ENCODE results near the gene TMX4.
A peak's percentile ranks its signal among the peaks of the same experiment; 100 is the strongest.
"Not testable (repeated sequence)": the region's sequence is repeated elsewhere in the genome, so short reads cannot be mapped to it uniquely, and the experiment has no call there.

The TMX4 gene

DNA sequence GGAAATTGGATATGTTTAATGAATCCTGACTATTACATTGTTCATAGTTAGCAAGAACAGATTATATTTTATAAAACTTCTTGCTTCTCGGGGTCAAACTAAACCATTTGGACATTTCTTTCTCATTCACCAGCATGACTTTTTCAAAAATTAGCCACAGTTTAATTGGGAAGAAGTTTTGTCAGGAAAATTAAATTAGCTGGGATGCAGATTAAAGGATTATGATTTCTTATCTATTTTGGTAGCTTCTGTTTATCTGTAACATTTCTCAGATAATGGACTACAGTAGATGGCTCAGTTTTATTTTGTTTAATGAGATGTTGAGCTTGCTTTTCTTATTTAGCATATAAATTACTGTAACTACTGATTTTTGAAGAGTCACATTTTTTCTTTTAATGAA is 26.4 kb upstream of the TMX4 start:
- no peaks in the 10 kb centered on the region for H3K36me3 ChIP-seq (ENCODE audit: control insufficient read depth, insufficient read depth, low read length)
- no peaks in the 10 kb centered on the region for H3K27me3 ChIP-seq (ENCODE audit: control insufficient read depth, insufficient read depth, low read length)
- no peak overlapping the region for H3K4me3 ChIP-seq (ENCODE audit: low read depth, low read length)
- no peak overlapping the region for H3K27ac ChIP-seq (ENCODE audit: low read depth, low read length)
- H3K4me1 ChIP-seq (ENCODE audit: control insufficient read depth, insufficient read depth, low read length): no peaks in the 10 kb centered on the region
- H3K9ac ChIP-seq (ENCODE audit: low read depth, low read length): no peak overlapping the region
- H3K9me3 ChIP-seq (ENCODE audit: control insufficient read depth, insufficient read depth, low read length): no peaks in the 10 kb centered on the region

- Histone ChIP-seq H3K4me3 (ENCODE audit: low read depth, low read length) (no peak overlapping the region), H3K27ac (ENCODE audit: low read depth, low read length) (no peak overlapping the region), H3K4me1 (ENCODE audit: control insufficient read depth, insufficient read depth, low read length) (no peaks in the 10 kb centered on the region), H3K9me3 (ENCODE audit: control insufficient read depth, insufficient read depth, low read length) (no peaks in the 10 kb centered on the region), H3K27me3 (ENCODE audit: control insufficient read depth, insufficient read depth, low read length) (no peaks in the 10 kb centered on the region), H3K36me3 (ENCODE audit: control insufficient read depth, insufficient read depth, low read length) (no peaks in the 10 kb centered on the region), H3K9ac (ENCODE audit: low read depth, low read length) (no peak overlapping the region)
Observed at GRCh38 chr20:8043687-8044282, 24.2 kb upstream of the TMX4 start.

- no peaks in the 10 kb centered on the region for H3K9me3 ChIP-seq (ENCODE audit: control insufficient read depth, insufficient read depth, low read length)
- no peaks in the 10 kb centered on the region for H3K27me3 ChIP-seq (ENCODE audit: control insufficient read depth, insufficient read depth, low read length)
- H3K9ac ChIP-seq (ENCODE audit: low read depth, low read length): no peak overlapping the region
Observed at GRCh38 chr20:8039042-8039441, 19.5 kb upstream of the TMX4 start.

DNA sequence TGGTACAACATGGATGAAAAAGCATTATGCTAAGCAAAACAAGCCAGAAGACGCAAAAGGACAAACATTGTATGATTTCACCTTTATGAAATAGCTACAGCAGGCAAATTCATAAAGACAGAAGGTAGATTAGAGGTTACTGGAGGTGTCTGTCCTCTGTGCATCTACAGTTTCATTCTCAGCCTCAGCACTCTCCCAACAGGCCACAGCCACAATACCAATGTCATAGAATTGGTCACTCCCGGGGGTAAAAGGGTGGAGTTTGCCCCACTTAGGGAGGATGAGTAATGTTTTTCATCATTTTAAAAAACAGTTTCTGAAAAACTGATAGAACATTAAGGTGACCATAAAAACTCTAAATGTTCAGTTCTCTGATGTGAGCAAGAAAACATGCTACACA is 17.2 kb upstream of the TMX4 start:
- no peaks in the 10 kb centered on the region for H3K27me3 ChIP-seq (ENCODE audit: control insufficient read depth, insufficient read depth, low read length)
- H3K36me3 ChIP-seq (ENCODE audit: control insufficient read depth, insufficient read depth, low read length): no peaks in the 10 kb centered on the region
- H3K4me1 ChIP-seq (ENCODE audit: control insufficient read depth, insufficient read depth, low read length): no peaks in the 10 kb centered on the region
- H3K27ac ChIP-seq (ENCODE audit: low read depth, low read length): no peak overlapping the region
- H3K9ac ChIP-seq (ENCODE audit: low read depth, low read length): no peak overlapping the region
- H3K4me3 ChIP-seq (ENCODE audit: low read depth, low read length): no peak overlapping the region
- no peaks in the 10 kb centered on the region for H3K9me3 ChIP-seq (ENCODE audit: control insufficient read depth, insufficient read depth, low read length)

More at GRCh38 chr20:8039042-8039441, 19.5 kb upstream of the TMX4 start:
- Histone ChIP-seq H3K4me3 (ENCODE audit: low read depth, low read length) (no peak overlapping the region), H3K27ac (ENCODE audit: low read depth, low read length) (no peak overlapping the region), H3K36me3 (ENCODE audit: control insufficient read depth, insufficient read depth, low read length) (no peaks in the 10 kb centered on the region), H3K4me1 (ENCODE audit: control insufficient read depth, insufficient read depth, low read length) (no peaks in the 10 kb centered on the region)

DNA sequence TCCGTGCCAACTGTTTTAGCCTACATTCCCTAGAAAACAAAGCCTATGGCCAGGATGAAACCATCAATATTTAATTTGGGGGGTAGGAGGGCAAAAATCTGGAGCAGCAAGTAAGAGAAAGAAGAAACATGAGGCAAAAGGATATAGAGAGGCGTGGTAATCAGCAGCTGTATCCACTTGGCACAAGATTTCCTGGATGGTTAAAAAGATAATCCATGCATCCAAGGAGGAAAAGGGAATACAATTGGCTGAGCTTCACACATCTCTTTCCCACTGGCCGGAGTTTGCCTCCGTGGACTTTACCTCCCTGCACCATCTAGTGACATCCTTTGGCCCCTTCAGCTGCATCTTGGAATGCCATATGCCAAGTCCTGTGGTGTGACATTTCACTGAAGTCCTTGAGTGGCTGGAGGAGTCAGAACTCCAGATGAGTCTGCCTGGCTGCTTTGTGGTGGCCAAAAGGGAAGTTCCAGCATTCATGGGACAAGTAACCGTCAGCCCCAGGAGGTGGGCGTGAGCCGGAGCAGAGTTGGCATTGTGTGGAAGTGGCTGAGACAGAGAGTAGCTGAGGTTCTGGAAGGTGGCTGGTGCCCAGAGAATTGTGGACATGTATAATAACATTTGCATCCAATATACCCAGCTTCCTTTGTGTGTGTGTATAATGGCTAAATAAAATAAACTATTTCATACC is 13.7 kb upstream of the TMX4 start:
- Histone ChIP-seq H3K36me3 (ENCODE audit: control insufficient read depth, insufficient read depth, low read length) (no peaks in the 10 kb centered on the region), H3K9me3 (ENCODE audit: control insufficient read depth, insufficient read depth, low read length) (no peaks in the 10 kb centered on the region)

DNA sequence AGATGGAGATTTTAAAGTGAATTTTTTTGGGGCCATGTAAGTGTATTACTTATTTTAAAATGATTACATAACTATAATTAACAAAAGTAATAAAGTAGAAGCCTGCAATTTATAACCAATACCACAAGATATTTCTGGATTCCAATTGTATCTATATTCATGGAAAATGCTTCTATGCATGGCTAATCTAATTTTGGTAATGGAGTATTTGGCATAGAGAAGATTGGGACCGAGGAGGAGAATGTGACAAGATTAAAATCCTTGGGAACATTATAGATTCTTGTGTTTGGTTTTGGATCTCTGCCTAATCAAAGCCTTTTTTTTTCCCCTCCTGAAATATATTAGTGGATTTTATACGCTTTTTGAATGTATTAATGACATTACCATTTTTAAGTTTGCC is 12.9 kb upstream of the TMX4 start:
- Histone ChIP-seq H3K27ac (ENCODE audit: low read depth, low read length) (no peak overlapping the region), H3K4me1 (ENCODE audit: control insufficient read depth, insufficient read depth, low read length) (no peaks in the 10 kb centered on the region), H3K9me3 (ENCODE audit: control insufficient read depth, insufficient read depth, low read length) (no peaks in the 10 kb centered on the region), H3K4me3 (ENCODE audit: low read depth, low read length) (no peak overlapping the region), H3K9ac (ENCODE audit: low read depth, low read length) (no peak overlapping the region), H3K36me3 (ENCODE audit: control insufficient read depth, insufficient read depth, low read length) (no peaks in the 10 kb centered on the region), H3K27me3 (ENCODE audit: control insufficient read depth, insufficient read depth, low read length) (no peaks in the 10 kb centered on the region)

More for the DNA sequence above, 13.7 kb upstream of the TMX4 start:
- no peaks in the 10 kb centered on the region for H3K4me1 ChIP-seq (ENCODE audit: control insufficient read depth, insufficient read depth, low read length)
- H3K27me3 ChIP-seq (ENCODE audit: control insufficient read depth, insufficient read depth, low read length): no peaks in the 10 kb centered on the region
- no peak overlapping the region for H3K4me3 ChIP-seq (ENCODE audit: low read depth, low read length)
- H3K27ac ChIP-seq (ENCODE audit: low read depth, low read length): no peak overlapping the region
- H3K9ac ChIP-seq (ENCODE audit: low read depth, low read length): no peak overlapping the region

DNA sequence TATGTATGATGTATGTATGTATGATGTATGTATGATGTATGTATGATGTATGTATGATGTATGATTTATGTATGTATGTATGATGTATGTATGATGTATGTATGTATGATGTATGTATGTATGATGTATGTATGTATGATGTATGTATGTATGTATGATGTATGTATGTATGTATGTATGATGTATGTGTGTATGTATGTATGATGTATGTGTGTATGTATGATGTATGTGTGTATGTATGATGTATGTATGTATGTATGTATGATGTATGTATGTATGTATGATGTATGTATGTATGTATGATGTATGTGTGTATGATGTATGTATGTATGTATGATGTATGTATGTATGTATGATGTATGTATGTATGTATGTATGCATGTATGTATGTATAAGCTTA is 12.0 kb upstream of the TMX4 start:
- not testable (repeated sequence) for H3K4me3 ChIP-seq (ENCODE audit: low read depth, low read length); H3K27ac ChIP-seq (ENCODE audit: low read depth, low read length)

GRCh38 chr20:8021541-8022269 is 2.1 kb upstream of the TMX4 start:
- peaks cover 5% of the 10 kb centered on the region; the same call in 1 of the 2 replicates for H3K4me1 ChIP-seq (ENCODE audit: control insufficient read depth, insufficient read depth, low read length)

More for the DNA sequence above, 12.0 kb upstream of the TMX4 start:
- not testable (repeated sequence) for H3K27me3 ChIP-seq (ENCODE audit: control insufficient read depth, insufficient read depth, low read length); H3K9me3 ChIP-seq (ENCODE audit: control insufficient read depth, insufficient read depth, low read length); H3K4me1 ChIP-seq (ENCODE audit: control insufficient read depth, insufficient read depth, low read length); H3K36me3 ChIP-seq (ENCODE audit: control insufficient read depth, insufficient read depth, low read length); H3K9ac ChIP-seq (ENCODE audit: low read depth, low read length)

GRCh38 chr20:8020314-8021079 is 936 bp upstream of the TMX4 start:
- peak overlapping the region; percentile 86 for H3K4me3 ChIP-seq (ENCODE audit: low read depth, low read length)
- no peak overlapping the region for H3K9ac ChIP-seq (ENCODE audit: low read depth, low read length)
- H3K27ac ChIP-seq (ENCODE audit: low read depth, low read length): no peak overlapping the region
- no peaks in the 10 kb centered on the region for H3K9me3 ChIP-seq (ENCODE audit: control insufficient read depth, insufficient read depth, low read length)
- H3K4me1 ChIP-seq (ENCODE audit: control insufficient read depth, insufficient read depth, low read length): peaks cover 5% of the 10 kb centered on the region; the same call in 1 of the 2 replicates
- H3K36me3 ChIP-seq (ENCODE audit: control insufficient read depth, insufficient read depth, low read length): no peaks in the 10 kb centered on the region
- no peaks in the 10 kb centered on the region for H3K27me3 ChIP-seq (ENCODE audit: control insufficient read depth, insufficient read depth, low read length)

More at GRCh38 chr20:8021541-8022269, 2.1 kb upstream of the TMX4 start:
- H3K27ac ChIP-seq (ENCODE audit: low read depth, low read length): no peak overlapping the region
- H3K9me3 ChIP-seq (ENCODE audit: control insufficient read depth, insufficient read depth, low read length): no peaks in the 10 kb centered on the region
- no peak overlapping the region for H3K9ac ChIP-seq (ENCODE audit: low read depth, low read length)
- H3K27me3 ChIP-seq (ENCODE audit: control insufficient read depth, insufficient read depth, low read length): no peaks in the 10 kb centered on the region
- no peaks in the 10 kb centered on the region for H3K36me3 ChIP-seq (ENCODE audit: control insufficient read depth, insufficient read depth, low read length)
- no peak overlapping the region for H3K4me3 ChIP-seq (ENCODE audit: low read depth, low read length)

- H3K27me3 ChIP-seq (ENCODE audit: control insufficient read depth, insufficient read depth, low read length): no peaks in the 10 kb centered on the region
- H3K27ac ChIP-seq (ENCODE audit: low read depth, low read length): no peak overlapping the region
- H3K9me3 ChIP-seq (ENCODE audit: control insufficient read depth, insufficient read depth, low read length): no peaks in the 10 kb centered on the region
- 0 out of 2 replicates have a peak overlapping the region, but pooled peaks have one; percentile 4 for H3K9ac ChIP-seq (ENCODE audit: low read depth, low read length)
- H3K4me1 ChIP-seq (ENCODE audit: control insufficient read depth, insufficient read depth, low read length): peaks cover 5% of the 10 kb centered on the region; the same call in 1 of the 2 replicates
- H3K36me3 ChIP-seq (ENCODE audit: control insufficient read depth, insufficient read depth, low read length): no peaks in the 10 kb centered on the region
- peak overlapping the region; percentile 86 for H3K4me3 ChIP-seq (ENCODE audit: low read depth, low read length)
Observed at GRCh38 chr20:8019998-8020247, 362 bp upstream of the TMX4 start.

DNA sequence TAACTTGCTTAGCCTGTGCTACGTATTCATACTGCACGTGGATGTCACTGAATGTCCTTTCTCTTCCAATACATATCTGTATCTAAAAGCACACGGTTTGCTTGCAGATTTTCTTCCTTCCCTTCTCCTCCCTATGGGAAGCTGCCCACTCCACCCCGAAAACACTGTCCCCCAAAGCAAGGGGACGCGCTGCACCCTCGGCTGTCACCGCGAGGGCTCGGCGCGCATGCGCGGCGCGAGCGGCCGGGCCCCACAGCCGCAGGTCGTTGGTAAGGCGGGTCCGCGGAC is 659 bp downstream of the TMX4 start:
- no peaks in the 10 kb centered on the region for H3K27me3 ChIP-seq (ENCODE audit: control insufficient read depth, insufficient read depth, low read length)
- peaks cover 5% of the 10 kb centered on the region; the same call in 1 of the 2 replicates for H3K4me1 ChIP-seq (ENCODE audit: control insufficient read depth, insufficient read depth, low read length)

More for the DNA sequence above, 659 bp downstream of the TMX4 start:
- H3K36me3 ChIP-seq (ENCODE audit: control insufficient read depth, insufficient read depth, low read length): no peaks in the 10 kb centered on the region
- peak overlapping the region; percentile 86 for H3K4me3 ChIP-seq (ENCODE audit: low read depth, low read length)
- H3K9me3 ChIP-seq (ENCODE audit: control insufficient read depth, insufficient read depth, low read length): no peaks in the 10 kb centered on the region
- H3K9ac ChIP-seq (ENCODE audit: low read depth, low read length): peak overlapping the region; percentile 74; the same call in 1 of the 2 replicates
- H3K27ac ChIP-seq (ENCODE audit: low read depth, low read length): peak overlapping the region; percentile 86
